Dedifferentiated amniotic fluid mesenchymal stem cell (primary cell): Measurements from ENCODE around the gene NELL2.
"Not testable (repeated sequence)": the region's sequence is repeated elsewhere in the genome, so short reads cannot be mapped to it uniquely, and the experiment has no call there.

Source experiments
- DNase-seq: peaks from one replicate; pipeline ENCODE4 v3.0.0-alpha.2; 2016; ENCODE audit errors: extremely low spot score

Gene NELL2

GRCh38 chr12:44778863-44779262, 97.3 kb downstream of the NELL2 start:
- DNase-seq: no peak

GRCh38 chr12:44777044-44777443, 99.1 kb downstream of the NELL2 start:
- no peak for DNase-seq

GRCh38 chr12:44775901-44776300, 100.2 kb downstream of the NELL2 start:
- no peak for DNase-seq

GRCh38 chr12:44774815-44775411, 101.2 kb downstream of the NELL2 start:
- no peak for DNase-seq

- no peak for DNase-seq
These were observed 104.6 kb downstream of the NELL2 start for GRCh38 chr12:44771485-44772021.

- DNase-seq: no peak
These were observed 110.3 kb downstream of the NELL2 start for GRCh38 chr12:44765796-44766195.

GRCh38 chr12:44763021-44763420, 113.1 kb downstream of the NELL2 start:
- DNase-seq: no peak

GRCh38 chr12:44759289-44759688, 116.8 kb downstream of the NELL2 start:
- DNase-seq: no peak

GRCh38 chr12:44750468-44750867, 125.6 kb downstream of the NELL2 start:
- DNase-seq: no peak

GRCh38 chr12:44749566-44749965, 126.5 kb downstream of the NELL2 start:
- DNase-seq: no peak

GRCh38 chr12:44748950-44749468, 127.1 kb downstream of the NELL2 start:
- DNase-seq: no peak

- not testable (repeated sequence) for DNase-seq
These were observed 134.7 kb downstream of the NELL2 start for GRCh38 chr12:44741292-44741980.

GRCh38 chr12:44738051-44738450, 138.1 kb downstream of the NELL2 start:
- no peak for DNase-seq

- DNase-seq: no peak
These were observed 147.5 kb downstream of the NELL2 start for GRCh38 chr12:44728566-44728965.

- DNase-seq: no peak
These were observed 155.8 kb downstream of the NELL2 start for GRCh38 chr12:44720265-44720664.

- DNase-seq: no peak
These were observed 158.5 kb downstream of the NELL2 start for GRCh38 chr12:44717612-44718011.

- no peak for DNase-seq
These were observed 159.4 kb downstream of the NELL2 start for GRCh38 chr12:44716711-44717110.

- DNase-seq: no peak
These were observed 164.4 kb downstream of the NELL2 start for GRCh38 chr12:44711736-44712135.

GRCh38 chr12:44709166-44709565, 166.9 kb downstream of the NELL2 start:
- DNase-seq: no peak

- no peak for DNase-seq
These were observed 167.9 kb downstream of the NELL2 start for GRCh38 chr12:44708218-44708617.

GRCh38 chr12:44703182-44703910, 172.8 kb downstream of the NELL2 start:
- DNase-seq: no peak

GRCh38 chr12:44697511-44697910, 178.6 kb downstream of the NELL2 start:
- no peak for DNase-seq

- DNase-seq: no peak
These were observed 179.6 kb downstream of the NELL2 start for GRCh38 chr12:44696542-44696941.
